COLO668 (cell line): ENCODE results near the gene NDUFB1.

ENCODE experiments used
- DNase-seq: peaks from one replicate; lab custom pipeline; 2025; ENCODE audit not compliant: unreplicated experiment; lab: John Stamatoyannopoulos, UW

Gene NDUFB1

DNA sequence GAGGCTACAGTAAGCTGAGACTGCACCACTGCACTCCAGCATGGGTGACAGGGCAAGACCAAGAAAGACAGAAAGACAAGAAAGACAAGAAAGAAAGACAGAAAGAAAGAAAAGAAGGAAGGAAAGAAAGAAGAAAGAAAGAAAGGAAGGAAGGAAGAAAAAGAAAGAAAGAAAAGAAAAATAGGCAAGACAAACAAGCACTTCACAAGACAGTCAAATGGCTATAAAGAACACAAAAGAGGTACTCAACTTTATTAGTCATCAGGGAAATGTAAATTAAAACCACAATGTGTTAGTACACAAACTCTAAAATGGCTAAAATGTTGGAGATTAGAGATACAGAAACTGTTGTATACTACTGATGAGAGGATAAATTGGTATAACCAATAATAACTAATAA lies 21.7 kb downstream of the NDUFB1 start:
- DNase-seq: no peak

- DNase-seq: no peak
Observed at GRCh38 chr14:92093320-92093719, 28.2 kb downstream of the NDUFB1 start.

DNA sequence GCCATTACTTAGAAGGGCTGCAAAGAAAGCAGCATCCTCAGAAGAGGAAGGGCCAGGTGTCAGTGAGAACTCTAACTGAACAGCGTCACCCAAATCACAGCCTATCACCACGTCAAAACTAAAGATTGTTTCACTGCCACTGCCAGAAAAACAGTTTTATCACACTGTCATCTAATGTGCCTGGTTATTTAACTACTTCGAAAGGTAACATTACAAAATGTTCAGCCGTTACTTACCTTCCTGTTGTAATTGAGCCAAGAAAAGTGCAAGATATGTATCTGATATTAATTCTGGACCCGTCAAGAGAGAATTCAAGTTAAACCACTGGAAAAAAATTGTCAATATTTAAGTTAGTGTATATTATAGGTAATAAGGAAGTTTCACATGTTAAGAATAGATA lies 33.0 kb downstream of the NDUFB1 start:
- no peak for DNase-seq

DNA sequence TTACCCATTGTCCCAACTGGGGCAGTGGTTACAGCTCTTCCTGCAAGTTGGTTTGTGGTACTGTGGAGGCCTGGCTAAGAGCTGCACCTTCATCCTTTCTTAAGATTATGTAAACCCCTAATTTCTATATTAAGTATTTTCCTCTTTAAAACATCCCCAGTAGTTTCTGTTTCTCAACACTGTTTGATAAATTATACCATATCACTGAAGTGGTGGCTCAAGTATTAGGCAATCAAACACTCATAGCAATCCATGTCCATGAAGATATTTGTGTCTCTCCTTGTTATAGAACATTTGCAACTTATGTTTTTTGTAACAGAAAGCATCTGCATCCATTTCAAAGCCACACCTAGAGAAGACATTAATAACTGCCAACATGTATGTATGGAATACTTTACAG lies 47.0 kb downstream of the NDUFB1 start:
- DNase-seq: no peak
